NCI-H69 (cell line): ENCODE measurements around the gene RBM23.

Experiments used
- DNase-seq: peaks from one replicate; lab custom pipeline; 2025; lab: John Stamatoyannopoulos, UW

The RBM23 gene

DNA sequence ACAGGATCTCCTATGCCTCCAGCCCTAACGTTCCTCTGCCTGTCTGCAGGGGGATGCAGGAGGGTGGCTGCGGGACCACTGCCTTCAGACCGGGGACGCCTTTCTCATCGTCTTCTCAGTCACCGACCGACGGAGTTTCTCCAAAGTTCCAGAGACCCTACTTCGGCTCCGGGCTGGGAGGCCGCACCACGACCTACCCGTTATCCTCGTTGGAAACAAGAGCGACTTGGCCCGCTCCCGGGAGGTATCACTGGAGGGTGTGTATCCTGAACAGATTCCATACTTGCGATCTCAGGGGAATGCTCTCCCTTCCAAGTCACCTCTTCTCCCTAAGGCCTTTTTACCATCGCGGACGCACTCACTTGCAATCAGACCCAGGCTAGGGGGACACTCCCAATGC is 33.0 kb downstream of the RBM23 start:
- DNase-seq, result no peak

DNA sequence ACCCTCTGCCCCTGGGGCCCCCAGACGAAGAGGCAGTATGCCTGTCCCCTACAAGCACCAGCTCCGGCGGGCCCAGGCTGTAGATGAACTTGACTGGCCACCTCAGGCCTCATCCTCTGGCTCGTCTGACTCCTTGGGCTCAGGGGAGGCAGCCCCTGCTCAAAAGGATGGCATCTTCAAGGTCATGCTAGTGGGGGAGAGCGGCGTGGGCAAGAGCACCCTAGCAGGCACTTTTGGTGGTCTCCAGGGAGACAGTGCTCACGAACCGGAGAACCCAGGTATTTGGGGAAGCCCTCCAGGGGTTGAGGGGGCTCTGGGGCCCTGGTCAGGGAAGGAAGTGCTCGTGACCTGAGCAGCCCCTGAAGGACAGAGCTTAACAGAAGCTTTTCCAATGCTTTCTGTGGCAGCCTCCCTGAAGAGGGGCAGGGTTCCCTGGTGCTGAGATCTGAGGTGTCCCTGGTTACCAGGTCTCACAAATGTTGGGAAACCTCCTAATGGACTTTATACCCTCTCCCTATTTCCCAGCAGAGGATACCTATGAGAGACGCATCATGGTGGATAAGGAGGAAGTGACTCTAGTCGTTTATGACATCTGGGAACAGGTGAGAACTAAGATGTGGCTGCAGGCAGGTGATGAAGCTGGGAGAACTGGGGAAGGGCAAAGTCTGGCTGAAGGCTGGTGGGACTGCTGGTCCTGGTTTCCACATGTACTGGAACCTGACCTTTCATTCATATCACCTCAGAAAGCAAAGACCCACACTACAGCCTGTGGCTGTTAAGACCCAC is 34.0 kb downstream of the RBM23 start:
- no peak for DNase-seq

DNA sequence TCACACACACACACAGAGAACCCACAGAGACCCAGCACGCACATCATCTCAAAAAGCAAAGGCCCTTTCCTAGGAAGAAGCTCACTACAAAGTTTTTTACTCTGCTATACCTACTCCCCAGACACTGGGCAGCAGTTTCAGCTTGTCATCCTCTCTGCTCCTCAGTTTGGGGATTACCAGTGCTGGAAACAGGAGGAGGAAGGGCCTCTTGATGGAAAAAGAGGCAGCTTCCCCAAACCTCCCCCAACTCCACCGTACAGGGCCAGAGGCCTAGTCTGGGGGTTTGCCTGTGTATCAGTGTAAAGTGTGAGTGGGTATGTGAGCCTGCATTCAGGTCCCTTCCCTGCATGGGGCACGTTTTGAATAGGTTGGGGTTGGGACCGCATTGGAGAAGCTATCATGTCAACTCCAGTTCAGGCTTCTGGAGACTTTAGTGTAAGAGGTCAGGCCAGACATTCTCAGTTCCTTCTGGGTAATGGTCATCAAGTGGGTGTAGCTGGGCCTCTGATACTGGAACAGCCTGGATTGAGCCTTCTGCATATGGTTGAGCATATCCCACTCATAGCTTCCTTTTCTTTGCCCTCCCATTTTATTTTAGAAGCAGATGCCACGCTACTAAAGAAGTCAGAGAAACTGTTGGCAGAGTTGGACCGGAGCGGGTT is 34.7 kb downstream of the RBM23 start:
- DNase-seq, result no peak

DNA sequence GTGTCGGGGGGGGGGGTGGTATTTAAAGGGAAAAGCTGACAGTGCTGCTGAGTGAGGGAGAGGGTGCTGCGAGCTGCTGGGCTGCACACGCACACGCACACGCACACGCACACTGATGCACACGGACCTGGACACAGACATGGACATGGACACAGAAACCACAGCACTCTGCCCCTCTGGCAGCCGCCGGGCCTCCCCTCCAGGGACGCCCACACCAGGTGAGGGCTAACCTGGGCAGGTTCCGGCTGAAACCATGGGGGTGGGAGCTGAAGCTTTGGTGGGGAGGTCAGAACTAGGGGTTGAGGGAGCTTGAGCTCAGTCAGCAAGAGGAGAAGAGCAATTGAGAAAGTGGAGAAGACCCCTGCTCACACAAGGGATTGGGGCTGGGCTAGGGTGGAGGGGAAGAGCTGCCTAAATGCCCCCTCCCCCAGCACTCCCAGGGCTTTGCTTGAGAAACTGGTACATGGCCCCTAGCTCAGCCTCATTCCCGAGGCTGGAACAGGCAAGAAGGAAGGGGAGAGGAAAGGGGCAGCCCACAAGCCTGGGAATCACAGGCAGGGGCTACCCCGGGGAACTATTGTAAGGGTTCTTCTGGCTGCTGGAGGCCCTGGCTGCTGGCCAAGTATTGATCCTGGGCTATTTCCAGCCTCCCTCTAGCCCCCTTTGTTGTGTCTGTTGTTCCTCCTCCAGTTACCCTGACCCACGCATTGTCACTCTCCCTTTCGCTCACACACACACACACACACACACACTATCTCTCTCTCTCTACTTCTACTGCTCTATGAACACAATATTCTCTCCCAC is 35.6 kb downstream of the RBM23 start, which contains the start of gene REM2:
REM2 (plus strand) TSS at position 50 of the 804 bp plus-strand sequence; CDS start at position 116, 66 bp downstream.
- DNase-seq, result peak; percentile 44

DNA sequence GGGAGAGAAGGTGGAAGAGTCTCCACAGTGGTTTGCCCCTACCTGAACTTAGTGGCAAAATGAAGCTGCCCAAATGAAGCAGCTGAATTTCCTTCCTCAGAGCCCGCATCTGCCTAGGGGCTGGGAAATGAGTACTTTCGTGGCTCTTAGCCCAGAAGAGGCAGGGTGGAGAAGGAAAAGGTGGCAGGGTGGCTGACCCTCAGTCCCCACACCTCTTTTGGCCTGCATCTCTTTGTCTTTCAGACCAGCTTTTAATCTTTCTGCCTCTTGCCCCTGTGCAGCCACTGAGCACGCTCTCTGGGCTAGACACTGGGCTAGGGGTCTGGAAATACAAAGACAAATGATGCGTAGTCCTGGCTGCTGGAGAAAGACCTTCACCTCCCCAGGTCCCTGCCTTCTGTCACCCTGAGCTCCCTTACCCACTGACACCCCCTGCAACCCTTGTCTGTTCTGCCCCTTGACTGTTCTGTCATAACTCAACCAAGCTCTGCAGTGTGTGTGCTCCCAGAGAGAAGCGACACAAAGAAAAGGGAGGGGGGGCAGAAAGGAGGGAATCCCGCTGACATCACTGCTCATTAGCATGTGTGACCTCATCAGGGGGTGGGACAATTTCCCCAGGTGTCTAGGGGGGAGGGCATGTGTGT is 36.3 kb downstream of the RBM23 start:
- peak; percentile 93 for DNase-seq

DNA sequence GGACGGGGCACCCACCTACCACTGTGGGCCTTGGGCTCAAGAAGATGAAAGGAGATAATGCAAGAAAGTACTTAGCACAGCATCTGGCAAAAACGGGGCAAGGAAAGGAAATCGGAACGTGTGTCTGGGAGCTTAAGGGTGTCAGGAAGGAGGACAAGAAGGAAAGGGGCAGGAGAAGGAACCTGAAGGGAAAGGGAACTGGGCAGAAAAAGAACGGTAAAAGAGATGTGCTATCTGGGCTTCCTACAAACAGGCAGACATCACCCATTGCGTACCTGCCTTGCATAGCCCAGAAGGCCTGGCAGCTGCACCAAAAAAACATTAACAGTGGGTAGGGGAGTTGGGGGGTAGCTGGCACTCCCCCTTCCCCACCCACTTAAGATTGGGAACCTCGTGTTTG is 36.9 kb downstream of the RBM23 start:
- DNase-seq, result no peak

DNA sequence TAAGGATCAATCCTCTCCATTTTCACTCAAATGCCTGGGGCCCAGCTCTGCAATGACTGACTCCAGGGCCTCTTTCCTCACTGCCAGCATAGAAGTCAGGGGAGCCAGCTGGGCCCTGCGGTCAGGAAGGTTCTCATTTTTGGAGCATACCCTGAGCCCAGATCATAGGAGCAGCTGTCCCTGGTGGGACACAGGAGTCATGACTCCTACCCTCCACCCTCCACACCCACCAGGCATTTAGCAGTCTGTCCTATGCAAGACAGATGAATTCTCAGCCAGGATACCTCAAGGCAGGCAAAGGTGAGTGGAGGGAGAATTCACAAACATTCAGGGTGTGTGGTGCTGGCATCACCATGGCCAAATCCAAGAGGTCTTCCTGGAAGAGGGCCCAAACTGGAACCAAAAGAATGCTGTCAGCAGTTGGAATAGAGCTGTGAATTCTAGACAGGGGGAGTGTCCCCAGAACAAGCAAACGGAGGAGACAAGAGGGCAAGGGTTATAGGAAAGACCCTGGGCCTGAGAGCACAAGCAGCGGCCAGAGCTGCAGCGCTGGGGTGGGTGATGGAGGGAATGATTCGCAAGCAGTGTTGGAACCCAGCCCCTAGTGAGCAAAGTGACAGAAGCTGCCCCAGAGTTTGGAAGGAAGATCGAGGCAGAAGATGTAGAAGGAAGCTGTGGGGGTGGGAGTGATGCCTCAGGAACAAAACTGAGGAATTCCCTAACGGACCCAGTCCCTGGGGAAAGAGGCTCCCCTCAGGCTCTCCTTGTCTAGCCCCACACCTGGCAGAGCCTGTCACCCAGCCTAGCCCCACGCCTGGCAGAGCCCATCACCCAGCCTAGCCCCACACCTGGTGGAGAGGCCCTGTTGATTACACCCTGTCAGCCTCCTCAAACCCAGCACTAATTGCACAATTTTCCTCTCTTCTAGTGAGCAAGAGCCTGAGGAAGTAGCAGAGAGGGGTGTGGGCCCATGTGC is 40.4 kb downstream of the RBM23 start:
- no peak for DNase-seq

DNA sequence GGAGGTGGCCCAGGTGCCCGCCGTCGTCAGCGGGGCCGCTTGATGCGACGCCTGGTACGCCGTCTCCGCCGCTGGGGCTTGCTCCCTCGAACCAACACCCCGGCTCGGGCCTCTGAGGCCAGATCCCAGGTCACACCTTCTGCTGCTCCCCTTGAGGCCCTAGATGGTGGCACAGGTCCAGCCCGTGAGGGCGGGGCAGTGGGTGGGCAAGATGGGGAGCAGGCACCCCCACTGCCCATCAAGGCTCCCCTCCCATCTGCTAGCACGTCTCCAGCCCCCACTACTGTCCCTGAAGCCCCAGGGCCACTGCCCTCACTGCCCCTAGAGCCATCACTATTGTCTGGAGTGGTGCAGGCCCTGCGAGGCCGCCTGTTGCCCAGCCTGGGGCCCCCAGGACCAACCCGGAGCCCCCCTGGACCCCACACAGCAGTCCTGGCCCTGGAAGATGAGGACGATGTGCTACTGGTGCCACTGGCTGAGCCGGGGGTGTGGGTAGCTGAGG is 41.9 kb downstream of the RBM23 start:
- DNase-seq, result no peak

DNA sequence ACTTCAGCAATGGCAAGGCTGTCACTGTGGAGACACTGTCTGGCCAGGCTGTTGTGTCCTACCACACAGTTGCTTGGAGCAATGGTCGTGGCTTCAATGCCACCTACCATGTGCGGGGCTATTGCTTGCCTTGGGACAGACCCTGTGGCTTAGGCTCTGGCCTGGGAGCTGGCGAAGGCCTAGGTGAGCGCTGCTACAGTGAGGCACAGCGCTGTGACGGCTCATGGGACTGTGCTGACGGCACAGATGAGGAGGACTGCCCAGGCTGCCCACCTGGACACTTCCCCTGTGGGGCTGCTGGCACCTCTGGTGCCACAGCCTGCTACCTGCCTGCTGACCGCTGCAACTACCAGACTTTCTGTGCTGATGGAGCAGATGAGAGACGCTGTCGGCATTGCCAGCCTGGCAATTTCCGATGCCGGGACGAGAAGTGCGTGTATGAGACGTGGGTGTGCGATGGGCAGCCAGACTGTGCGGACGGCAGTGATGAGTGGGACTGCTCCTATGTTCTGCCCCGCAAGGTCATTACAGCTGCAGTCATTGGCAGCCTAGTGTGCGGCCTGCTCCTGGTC is 43.1 kb downstream of the RBM23 start:
- DNase-seq, result no peak

DNA sequence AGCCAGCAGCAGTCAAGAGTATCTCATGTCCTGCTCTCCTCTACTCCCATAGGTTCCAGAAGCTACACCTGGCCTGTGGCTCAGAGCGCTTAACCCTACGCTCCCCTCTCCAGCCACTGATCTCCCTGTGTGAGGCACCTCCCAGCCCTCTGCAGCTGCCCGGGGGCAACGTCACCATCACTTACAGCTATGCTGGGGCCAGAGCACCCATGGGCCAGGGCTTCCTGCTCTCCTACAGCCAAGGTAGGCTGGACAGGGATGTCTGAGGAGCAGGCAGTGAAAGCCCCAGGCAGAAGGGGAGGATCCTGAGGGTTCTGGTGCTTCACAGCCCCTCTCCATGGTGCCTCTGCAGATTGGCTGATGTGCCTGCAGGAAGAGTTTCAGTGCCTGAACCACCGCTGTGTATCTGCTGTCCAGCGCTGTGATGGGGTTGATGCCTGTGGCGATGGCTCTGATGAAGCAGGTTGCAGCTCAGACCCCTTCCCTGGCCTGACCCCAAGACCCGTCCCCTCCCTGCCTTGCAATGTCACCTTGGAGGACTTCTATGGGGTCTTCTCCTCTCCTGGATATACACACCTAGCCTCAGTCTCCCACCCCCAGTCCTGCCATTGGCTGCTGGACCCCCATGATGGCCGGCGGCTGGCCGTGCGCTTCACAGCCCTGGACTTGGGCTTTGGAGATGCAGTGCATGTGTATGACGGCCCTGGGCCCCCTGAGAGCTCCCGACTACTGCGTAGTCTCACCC is 43.8 kb downstream of the RBM23 start:
- DNase-seq, result no peak

DNA sequence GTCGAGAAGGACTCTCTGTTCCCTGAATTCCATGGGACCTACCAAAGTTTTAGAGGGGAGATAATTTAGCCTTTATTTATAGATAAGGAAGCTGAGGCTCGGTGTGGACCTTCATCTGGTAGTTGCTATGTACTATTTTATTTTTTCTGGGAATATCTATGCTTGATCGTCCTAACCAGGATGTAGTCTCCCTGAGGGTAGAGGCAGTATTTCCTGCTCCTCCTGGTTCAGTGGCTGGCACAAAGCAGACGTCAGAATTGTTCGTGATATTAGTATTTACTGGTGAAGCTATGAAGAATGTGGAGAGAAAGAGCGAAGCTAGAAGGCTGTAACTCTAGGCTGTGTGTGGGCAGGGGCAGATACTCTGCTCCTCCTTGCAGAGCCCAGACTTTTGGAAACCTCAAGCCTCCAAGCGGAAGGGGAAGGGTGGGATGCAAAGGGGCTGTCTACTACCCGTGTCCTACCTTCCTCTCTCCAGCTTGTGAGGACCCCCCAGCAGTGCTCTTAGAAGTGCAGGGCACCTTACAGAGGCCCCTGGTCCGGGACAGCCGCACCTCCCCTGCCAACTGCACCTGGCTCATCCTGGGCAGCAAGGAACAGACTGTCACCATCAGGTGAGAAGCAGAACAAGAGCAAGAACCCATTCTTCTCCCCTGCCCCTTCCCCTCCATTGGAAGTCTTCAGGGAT is 46.0 kb downstream of the RBM23 start:
- DNase-seq, result no peak

DNA sequence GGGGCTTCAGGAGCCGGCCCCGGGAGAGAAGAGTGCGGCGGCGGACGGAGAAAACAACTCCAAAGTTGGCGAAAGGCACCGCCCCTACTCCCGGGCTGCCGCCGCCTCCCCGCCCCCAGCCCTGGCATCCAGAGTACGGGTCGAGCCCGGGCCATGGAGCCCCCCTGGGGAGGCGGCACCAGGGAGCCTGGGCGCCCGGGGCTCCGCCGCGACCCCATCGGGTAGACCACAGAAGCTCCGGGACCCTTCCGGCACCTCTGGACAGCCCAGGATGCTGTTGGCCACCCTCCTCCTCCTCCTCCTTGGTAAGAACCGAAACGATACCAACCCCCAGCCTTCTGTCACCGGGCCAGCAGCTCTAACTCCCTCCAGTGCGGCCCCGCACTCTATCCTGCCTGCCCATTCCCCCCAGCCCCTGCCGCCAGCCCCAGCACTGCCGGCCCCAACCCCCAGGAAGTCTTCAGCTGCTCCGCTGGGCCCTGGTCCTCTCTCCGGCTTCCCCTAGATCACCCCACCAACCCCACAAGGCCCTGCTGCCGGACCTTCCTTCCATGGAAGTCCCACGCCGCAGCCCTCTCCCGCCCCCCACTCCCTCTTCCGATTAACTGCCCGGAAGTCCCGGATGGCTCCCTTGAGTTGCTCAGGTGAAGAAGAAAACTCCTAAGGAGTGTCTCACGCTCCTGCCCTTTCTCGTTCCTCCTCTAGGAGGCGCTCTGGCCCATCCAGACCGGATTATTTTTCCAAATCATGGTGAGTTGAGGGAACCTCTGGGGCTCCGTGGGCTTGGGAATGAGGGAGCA is 46.7 kb downstream of the RBM23 start:
- peak; percentile 91 for DNase-seq

DNA sequence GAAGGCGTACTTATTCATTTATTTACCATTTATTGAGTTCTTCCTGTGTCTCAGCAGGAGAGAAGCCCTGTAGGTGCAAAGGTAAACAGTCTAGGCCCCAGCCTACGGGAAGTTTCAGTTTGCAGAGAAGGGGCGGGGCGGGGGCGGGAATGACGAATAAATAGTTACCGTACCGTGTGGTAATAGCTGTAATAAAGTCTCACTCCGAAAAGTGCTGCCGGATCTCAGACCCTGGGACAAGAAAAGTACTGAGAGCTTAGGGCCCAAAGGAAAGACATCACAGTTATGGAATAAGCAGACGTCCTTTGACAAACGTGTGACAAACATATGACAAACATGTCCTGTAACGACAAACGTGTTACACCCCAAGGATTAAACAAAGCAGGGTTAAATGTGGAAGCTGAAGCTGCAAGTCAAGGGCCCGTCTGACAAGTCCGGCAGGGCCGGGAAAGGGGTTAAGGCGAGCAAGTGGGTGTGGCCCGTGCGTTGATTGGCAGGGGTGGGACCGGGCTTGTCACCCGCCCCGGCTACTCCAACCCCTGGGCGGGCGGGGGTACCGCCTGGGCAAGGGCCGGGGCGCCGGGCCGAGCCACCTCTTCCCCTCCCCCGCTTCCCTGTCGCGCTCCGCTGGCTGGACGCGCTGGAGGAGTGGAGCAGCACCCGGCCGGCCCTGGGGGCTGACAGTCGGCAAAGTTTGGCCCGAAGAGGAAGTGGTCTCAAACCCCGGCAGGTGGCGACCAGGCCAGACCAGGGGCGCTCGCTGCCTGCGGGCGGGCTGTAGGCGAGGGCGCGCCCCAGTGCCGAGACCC is 47.5 kb downstream of the RBM23 start, which contains the start of gene LRP10:
LRP10 (plus strand) TSS at position 517 of the 809 bp plus-strand sequence. CDS start 564 bp downstream, outside the sequence.
- peak; percentile 95 for DNase-seq

DNA sequence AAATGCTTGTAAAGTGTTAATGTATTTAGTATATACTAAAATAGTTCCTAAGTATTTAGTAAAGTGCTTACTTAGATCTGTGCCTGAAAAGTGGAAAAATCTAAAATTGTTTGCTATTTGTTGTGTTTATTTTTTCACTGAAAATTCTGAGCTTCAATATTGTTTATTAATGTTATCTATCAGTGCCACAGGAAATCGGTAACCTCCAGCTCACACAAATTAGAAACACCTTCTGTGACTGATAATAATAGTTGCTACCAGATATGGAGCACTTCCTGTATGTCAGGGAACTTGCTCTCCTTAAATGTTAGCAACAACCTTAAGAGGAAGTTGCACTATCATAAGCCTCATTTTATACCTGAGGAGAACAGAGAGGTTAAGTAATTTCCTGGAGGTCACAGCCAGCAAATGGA is 48.1 kb downstream of the RBM23 start:
- DNase-seq, result no peak

DNA sequence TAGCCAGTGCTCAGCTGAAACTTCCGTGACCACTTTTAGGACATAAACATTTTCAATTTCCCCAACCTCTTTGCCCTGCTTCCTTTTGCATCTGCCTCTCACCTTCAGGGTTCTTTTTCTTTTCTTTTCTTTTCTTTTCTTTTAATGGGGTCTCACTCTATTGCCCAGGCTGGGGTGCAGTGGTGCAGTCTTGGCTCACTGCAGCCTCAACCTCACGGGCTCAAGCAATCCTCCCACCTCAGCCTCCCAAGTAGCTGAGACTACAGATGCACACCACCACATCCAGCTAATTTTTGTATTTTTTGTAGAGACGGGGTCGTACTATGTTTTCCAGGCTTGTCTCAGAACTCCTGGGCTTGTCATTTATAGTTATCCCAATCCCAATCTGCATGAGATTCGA is 52.1 kb downstream of the RBM23 start:
- DNase-seq, result no peak

DNA sequence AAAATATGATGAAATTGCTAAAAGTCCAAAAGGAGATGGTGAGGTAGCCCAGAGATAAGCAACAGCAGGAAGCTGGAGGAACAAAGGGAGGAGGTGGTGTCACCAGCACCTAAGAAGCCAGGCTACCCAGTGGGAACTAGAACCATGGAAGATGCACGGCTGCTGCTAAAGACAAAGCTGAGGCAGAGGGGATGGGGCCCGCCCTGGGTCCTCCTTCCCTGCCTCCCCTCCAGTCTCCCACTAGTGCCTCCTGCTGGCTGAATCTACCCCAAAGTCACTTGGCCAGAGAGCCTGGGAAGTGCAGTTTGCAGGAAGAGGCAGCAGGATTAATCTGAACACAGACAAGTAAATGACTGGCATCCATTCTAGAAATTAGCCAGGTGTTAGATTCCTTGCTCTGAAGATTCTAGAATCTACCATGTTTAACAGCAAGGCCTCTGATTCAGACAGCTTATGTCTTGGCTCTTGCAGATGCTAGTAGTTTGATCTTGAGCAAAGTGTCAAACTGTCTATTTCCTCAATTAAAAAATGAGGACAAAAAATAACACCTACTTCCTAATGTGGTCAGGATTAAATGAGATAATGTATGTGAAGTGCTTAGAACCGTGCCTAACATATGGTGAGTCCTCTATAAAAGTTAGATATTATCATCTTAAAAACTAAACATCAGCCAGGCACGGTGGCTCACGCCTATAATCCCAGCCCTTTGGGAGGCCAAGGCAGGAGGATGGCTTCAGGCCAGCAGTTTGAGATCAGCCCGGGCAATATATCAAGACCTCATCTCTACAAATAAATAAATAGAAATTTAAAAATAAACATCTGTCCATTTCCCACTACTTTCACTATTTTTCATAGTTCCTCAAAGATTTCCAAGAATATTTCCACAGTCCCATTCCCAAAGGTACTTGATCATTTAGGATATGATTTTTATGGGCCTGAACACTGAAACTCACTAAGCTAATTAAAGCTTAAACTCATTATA is 53.2 kb downstream of the RBM23 start:
- peak; percentile 46 for DNase-seq
